GM19328 (cell line): ENCODE data around the gene OR14I1.

Experiments used
- ATAC-seq: cut with Tn5 transposase; IDR thresholded peaks from one replicate; pipeline ENCODE4 v1.9.1; 2021; ENCODE audit warnings: mild to moderate bottlenecking, moderate library complexity; ENCODE audit not compliant: unreplicated experiment

The OR14I1 gene

DNA sequence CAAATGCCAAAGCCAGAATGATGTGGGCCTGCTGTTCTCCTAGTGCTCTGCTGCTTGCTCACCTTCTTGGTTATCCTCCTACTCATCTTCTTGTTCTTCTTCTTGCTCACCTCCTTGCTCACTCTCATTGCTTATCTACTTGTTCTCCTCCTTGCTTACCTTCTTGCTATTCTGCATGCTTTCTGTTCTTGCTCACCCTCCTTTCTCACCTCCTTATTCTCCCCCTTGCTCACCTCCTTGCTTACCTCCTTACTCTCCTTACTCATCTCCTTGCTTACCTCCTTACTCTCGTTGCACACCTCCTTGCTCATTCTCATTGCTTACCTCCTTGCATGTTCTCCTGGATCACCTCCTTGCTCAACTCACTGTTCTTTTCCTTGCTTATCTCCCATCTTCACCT is at the start of gene OR14I1:
Gene OR14I1 (minus strand): TSS at position 53 of the 400 bp plus-strand sequence.
- no peak for ATAC-seq

DNA sequence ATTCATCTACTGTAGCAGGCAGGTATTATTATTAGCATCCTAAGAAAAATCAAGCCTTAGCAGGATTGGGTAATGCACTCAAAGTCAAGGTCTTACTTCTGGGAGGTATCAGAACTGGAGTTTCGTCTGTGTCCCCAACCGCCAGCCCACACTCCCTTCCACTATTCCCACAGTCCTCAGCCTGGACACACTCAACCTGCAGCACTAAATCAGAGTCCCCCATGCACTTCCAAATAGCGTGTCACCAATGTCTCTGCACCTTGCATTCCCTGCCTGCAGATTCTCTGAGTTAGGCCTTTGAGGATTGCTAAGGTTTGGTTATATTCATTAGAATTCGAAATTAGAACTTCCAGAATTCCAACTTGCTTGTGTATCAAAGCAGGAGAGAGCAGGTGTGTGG is 49.1 kb upstream of the OR14I1 start:
- no peak for ATAC-seq

GRCh38 chr1:248751142-248751541 is 48.6 kb upstream of the OR14I1 start:
- no peak for ATAC-seq

DNA sequence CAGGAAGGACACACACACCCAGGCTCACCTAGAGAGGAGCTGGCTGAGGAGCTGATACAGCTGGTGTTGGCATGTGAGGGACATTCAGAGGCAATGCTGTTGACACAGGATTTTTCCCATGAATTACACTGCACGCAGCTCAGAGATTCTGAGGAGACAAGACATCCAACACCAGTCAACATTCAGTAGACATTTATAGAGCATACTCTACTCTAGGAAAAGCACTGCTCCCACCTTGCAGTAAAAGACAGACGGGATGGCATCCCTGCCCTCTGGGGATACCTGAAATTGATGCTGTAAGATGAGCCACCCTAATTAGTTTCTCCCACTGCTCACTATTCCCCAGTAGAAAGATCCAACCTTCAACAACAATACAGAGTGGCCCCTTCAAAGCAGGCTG is 47.9 kb upstream of the OR14I1 start:
- no peak for ATAC-seq

- no peak for ATAC-seq
These were observed 45.6 kb upstream of the OR14I1 start for GRCh38 chr1:248748211-248748610.

DNA sequence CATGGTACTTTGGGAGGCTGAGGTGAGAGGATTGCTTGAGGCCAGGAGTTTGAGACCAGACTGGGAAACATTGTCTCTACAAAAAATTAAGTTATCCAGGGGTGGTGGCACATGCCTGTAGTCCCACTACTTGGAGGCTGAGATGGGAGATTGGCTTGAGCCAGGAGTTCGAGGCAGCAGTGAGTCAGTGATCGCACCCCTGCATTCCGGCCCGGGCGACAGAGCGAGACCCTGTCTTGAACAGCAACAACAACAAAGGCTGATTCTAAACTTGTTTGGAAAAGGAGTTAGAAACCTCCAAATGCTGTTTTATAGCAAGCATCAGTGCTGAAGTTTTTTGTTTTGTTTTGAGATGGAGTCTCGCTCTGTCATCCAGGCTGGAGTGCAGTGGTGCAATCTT is 38.3 kb upstream of the OR14I1 start:
- no peak for ATAC-seq

DNA sequence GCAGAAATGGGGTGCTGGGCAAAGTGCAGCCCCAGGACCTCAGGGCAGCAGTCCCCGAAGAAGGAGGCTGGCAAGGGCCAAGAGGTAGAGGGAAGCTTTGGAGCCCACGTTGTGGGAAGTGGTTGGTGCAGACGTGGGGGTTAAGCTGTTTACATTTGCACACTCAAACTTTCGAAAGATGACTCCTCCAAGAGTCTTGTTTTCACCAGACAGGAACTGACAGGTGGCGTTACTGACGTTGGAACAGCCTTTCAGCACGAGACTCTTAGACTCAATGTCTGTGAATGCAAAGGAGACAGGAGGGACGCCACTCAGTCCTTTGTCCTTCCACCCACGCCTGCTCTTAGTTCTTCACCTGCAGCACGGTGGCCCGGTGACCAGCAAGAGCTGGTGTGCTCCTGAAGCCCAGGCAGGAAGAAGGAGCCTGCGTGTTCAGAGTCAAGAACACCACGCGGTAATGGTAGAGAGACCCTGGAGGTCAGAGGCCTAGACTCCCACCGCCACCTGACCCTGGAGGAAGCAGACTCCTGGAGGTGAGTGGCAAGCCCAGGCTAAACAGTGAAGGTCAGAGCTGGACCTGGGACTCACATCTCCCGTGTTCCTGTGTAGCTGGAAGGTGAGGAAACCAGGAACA is 37.1 kb upstream of the OR14I1 start:
- no peak for ATAC-seq

DNA sequence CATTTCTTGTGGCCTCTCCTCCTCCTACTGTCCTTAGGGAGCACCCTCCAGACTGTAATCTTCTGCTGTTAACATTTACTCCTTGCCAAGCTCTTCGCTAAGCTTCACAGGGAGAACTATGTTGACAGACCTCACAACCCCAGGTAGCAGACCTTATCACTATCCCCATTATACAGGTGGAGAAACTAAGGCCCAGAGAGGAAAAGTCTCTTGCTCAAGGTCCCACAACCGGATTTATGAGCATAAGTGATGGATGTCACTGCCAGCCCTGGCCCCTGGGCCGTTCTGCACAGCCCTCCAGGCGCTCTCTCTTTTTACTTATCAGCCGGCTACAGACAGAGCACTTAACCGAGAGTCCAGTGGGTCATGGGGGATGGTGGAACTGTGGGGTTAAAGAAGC is 34.9 kb upstream of the OR14I1 start:
- ATAC-seq: no peak

DNA sequence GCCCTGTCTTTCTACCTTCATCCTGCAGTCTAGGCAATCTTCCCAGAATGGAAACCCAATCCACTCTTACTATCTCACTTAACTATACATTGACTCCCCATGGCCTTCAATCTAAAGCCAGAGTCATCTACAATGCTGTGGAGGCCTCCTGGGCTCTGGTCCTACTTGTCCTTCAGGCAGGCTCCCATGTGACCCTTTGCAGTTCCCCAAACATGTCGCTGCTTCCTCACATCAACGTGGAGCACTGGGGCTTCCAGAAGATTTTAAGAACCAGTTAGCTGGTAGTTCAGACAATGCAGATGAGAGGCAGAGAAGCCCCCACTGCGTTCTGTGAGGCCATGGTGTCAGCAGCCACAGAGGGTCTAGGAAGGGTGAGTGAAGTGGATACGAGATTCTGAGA is 34.4 kb upstream of the OR14I1 start:
- ATAC-seq: no peak

GRCh38 chr1:248733566-248733965 is 31.0 kb upstream of the OR14I1 start:
- ATAC-seq: no peak

GRCh38 chr1:248730507-248731335 is 28.2 kb upstream of the OR14I1 start:
- no peak for ATAC-seq

- no peak for ATAC-seq
These were observed 11.7 kb upstream of the OR14I1 start for GRCh38 chr1:248714248-248714647.

GRCh38 chr1:248710305-248710900 is 7.8 kb upstream of the OR14I1 start:
- ATAC-seq: no peak

DNA sequence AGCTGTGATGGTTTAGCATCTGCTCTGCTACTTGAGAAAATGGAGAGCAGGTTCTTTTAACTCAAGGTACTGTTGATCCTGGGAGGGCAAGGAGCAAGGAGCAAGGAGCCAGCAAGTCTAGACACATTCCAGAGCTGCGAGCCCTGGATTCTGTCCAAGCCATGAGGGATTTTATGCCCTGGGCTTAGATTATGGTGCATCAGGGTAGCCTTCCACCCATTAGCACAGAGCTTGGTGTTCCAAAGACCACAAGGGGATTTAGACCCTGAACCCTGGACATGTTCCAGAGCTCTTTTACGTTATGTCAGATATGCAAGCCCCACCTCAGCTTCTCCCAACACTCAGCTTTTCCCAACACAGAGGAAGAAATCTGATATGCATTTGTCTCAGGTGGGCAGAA is 2.0 kb upstream of the OR14I1 start:
- ATAC-seq: no peak

DNA sequence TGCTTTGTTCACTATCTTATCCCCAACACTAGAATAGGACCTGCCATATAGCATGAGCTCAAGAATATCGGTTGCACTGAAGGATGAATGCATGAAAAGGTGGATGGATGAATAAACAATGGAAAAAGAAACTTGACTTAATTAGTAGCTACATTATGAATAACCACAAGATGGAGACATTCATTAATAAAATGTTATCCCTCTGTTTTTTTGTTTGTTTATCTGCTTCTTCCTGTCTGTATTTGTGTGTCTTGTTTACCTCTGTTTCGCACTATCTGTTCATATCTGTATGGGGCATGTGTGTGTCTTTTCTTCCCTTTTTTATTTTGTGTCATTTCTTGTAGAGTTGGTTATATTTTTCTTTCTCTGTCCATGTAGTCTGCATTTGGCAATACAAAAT is 1.1 kb upstream of the OR14I1 start:
- ATAC-seq: no peak

DNA sequence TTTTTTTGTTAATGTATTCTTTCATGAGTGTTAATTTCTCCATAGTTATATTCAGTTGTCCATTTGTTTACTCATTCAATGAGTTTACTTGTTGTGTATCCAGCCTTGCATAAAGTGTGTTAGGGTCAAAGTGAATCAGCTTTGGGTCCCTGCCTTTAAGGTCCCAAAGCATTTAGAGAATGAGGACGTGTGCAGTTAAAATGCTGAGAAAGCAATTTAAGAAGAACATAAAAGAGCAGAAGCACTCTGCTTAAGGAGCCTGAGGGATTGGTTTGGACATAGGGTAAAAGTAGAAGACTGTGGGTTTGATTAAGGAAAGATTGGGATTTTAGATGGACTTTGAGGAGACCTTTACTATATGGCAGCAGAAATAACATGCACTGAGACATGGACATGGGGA is 3.5 kb downstream of the OR14I1 start:
- no peak for ATAC-seq

DNA sequence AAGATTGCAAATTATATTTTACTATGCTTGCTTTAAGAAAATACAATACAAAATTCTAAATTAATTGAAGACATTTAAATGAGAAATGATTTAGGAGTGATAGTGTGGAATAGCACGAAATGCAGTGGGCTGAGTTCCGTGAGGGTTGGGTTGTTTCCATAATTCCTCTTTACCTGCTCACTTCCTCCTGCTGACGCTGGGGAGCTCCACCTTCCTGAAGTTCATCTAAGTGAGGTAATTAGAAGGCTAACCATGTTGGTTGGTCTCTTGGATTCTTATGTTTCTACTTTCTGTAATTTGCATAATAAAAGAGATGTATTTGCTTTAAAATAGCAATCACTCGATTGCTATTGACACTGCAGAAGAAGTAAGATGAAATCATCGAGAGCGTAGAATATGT is 4.7 kb downstream of the OR14I1 start:
- ATAC-seq: no peak

GRCh38 chr1:248696774-248697173 is 5.8 kb downstream of the OR14I1 start:
- no peak for ATAC-seq

- ATAC-seq: no peak
These were observed 6.3 kb downstream of the OR14I1 start for GRCh38 chr1:248696261-248696660.

DNA sequence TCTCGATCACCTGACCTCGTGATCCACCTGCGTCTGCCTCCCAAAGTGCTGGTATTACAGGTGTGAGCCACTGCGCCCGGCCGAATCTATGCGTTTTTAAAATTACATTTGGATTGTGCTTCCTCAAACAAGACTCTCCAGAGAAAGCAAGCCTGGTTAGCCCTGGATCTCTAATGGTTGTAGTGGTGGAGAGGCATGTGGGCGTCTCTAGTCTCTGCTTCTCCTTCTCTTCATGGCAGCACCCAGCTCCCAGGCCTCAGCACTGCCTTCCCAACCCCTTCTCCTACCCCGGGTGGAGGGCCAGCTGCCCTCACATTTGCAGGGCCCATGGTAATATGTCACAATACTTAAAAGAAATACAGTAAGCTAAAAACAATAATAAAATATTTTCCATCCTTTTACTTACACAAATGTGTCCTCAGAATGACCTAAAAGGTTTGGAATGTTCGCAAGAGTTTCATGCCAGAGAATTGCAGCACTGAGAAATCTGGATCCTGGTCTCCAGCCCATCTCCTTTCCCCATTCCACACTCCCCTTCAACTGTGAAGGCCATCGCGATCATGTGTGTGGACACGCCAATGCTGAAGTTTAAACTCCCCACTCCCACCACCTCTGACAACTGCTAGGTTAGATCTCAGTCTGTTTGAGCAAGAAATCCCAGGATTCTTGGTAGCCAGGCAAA is 7.0 kb downstream of the OR14I1 start:
- ATAC-seq: no peak

DNA sequence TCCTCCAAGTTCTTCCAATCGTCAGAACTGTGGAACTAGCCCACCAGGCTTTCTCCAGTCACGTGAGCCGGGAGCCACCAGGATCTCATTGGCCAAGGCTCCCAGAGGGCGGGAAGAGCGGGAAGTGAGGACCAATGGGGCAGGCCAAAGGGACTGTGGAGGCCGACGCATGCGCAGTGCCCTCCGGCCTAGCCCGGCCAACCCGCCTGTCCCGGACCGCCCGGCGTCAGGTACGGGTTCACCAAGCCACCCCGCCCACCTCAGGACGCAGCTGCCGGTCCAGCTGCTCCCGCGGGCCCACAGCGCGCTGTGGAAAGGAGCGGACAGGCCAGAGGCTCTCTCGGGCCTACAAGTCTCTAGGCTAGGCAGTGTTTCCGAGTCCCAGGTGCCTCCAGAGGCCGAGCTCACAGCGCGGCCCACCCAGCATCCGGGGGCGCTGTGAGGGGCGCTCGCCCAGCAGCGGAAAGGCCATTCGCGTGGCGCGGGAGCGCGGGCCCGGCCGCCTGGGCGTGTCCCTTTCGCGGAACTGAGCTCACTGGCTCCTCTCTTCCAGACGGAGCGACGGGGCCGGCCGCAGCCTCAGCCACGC is 10.9 kb downstream of the OR14I1 start:
- ATAC-seq: no peak
